Mesenteric fat pad (tissue), 1 donor: ENCODE data around the gene SAXO1. TPM values are rescaled to one million over a fixed set of nuclear protein-coding genes. Genes with fewer than 3 reads are reported as not detected.
"Not testable (repeated sequence)": the region's sequence is repeated elsewhere in the genome, so short reads cannot be mapped to it uniquely, and the experiment has no call there.

Experiments
- DNase-seq: peaks from one replicate; pipeline ENCODE4 v3.0.0-alpha.2; 2020; ENCODE audit warnings: low spot score
- long read RNA-seq: library from polyadenylated mRNA; unstranded; transcript quantifications from one replicate; pipeline ENCODE4 v2.0.0, GENCODE V29; 2020
- total RNA-seq: library from RNA; stranded (reverse); fragmentation: NEBNext Ultra II Directional; extraction: Animal tissue kit (Norgen Biotek cat#: 25700); gene quantifications from one replicate; pipeline ENCODE4 v1.2.1, GENCODE V29; 2021
- donor health status: DM: yes; HTN: yes; CAD: no.

Gene SAXO1
- not detected for total RNA-seq
- long read RNA-seq, result 0 reads

- no peak for DNase-seq
Observed at GRCh38 chr9:19033015-19033414, at the start of gene SAXO1. TSS of gene SAXO1 (minus strand) at chr9:19033209. CDS start at chr9:19032908, 301 bp downstream.

GRCh38 chr9:19074836-19075235 is 41.8 kb upstream of the SAXO1 start:
- DNase-seq, result no peak

- no peak for DNase-seq
Observed at GRCh38 chr9:19074229-19074628, 41.2 kb upstream of the SAXO1 start.

- DNase-seq, result no peak
Observed at GRCh38 chr9:19057033-19057432, 24.0 kb upstream of the SAXO1 start.

GRCh38 chr9:19050637-19051591 is 17.9 kb upstream of the SAXO1 start:
- DNase-seq, result no peak

GRCh38 chr9:19049917-19050636 is 17.1 kb upstream of the SAXO1 start:
- no peak for DNase-seq

- DNase-seq, result peak; percentile 98
Observed at GRCh38 chr9:19048966-19049916, 16.2 kb upstream of the SAXO1 start, which contains the start of gene RRAGA. TSS of gene RRAGA (plus strand) at chr9:19049427. CDS start at chr9:19049660, 233 bp downstream.

- DNase-seq, result no peak
Observed at GRCh38 chr9:19036611-19037010, 3.6 kb upstream of the SAXO1 start.

GRCh38 chr9:19032406-19032805 is 603 bp downstream of the SAXO1 start:
- DNase-seq, result no peak

GRCh38 chr9:19030899-19031298 is 2.1 kb downstream of the SAXO1 start:
- no peak for DNase-seq

GRCh38 chr9:19028835-19029451 is 4.1 kb downstream of the SAXO1 start:
- DNase-seq, result no peak

- DNase-seq, result no peak
Observed at GRCh38 chr9:19027825-19028224, 5.2 kb downstream of the SAXO1 start.

GRCh38 chr9:19026375-19026774 is 6.6 kb downstream of the SAXO1 start:
- no peak for DNase-seq

GRCh38 chr9:19023078-19023477 is 9.9 kb downstream of the SAXO1 start:
- DNase-seq, result no peak

GRCh38 chr9:19022206-19022605 is 10.8 kb downstream of the SAXO1 start:
- no peak for DNase-seq

- DNase-seq, result not testable (repeated sequence)
Observed at GRCh38 chr9:19021649-19022048, 11.4 kb downstream of the SAXO1 start.

- DNase-seq, result no peak
Observed at GRCh38 chr9:19020886-19021455, 12.0 kb downstream of the SAXO1 start.

GRCh38 chr9:19018201-19018600 is 14.8 kb downstream of the SAXO1 start:
- DNase-seq, result no peak

GRCh38 chr9:19009391-19009965 is 23.5 kb downstream of the SAXO1 start:
- no peak for DNase-seq

- DNase-seq, result no peak
Observed at GRCh38 chr9:19000133-19000532, 32.9 kb downstream of the SAXO1 start.
